Stimulated activated CD4-positive, alpha-beta T cell treated with anti-CD3 and anti-CD28 coated beads, Interleukin-12 subunit alpha, Interleukin-12 subunit beta, amount 100 ng/mL, for 4 hours (primary cell): ENCODE data around the gene LBHD2.

Source experiments
- DNase-seq: peaks from one replicate; pipeline ENCODE4 v3.0.0-alpha.2; 2020

Gene LBHD2

DNA sequence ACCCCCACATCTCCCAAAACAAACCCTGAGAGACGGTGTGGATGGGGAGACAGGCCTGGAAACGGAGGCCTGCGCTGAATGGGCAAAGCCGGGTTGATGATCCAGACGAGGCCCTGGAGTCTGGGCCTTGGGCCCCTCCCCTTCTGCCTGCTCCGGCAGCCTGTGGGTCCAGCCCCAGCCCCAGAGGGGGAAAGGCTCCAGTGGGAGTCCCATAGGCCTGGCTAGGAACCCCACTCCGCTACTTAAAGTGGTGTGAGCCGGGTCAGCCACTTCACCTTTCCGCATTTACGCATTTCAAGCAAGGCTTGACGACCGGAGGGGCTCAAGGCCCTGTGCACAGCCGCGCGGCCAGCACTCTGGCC is 38.6 kb downstream of the LBHD2 start:
- DNase-seq = no peak

DNA sequence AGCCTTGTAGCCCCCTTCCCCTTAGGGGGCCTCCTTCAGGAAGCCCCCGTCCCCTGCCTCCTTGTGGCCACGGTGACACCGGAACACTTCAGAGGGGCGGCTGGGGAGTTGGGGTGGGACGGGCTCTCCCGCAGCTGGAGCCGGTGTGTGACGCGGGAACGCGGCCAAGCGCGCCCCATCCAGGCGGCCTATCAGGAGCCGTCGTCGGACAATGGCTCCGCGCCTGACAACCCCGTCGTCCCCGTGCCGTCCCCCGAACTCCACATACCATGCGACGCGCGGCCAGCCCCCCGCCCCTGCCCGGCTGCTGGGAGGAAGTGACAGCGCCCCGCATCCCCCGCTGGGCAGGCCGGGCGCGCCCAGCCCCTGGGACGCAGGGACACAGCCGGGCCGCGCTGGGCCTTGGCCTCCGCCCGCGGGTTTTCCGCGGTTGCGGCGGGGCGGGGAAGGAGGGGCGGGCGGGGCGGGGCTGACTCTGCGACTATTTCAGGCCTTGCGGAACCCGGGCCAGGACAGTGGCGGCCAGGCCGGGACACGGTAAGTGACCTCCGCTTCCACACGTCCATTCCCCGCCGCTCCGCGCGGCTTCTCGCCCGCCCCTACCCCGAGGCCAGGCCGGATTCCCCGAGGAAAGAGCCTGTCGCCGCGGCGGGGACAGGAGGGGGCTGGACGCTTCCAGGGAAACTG is 39.1 kb downstream of the LBHD2 start, which contains the start of gene TNFAIP2:
TNFAIP2 (plus strand) TSS at position 515 of the 687 bp plus-strand sequence. CDS start 2,997 bp downstream, outside the sequence.
- no peak for DNase-seq

DNA sequence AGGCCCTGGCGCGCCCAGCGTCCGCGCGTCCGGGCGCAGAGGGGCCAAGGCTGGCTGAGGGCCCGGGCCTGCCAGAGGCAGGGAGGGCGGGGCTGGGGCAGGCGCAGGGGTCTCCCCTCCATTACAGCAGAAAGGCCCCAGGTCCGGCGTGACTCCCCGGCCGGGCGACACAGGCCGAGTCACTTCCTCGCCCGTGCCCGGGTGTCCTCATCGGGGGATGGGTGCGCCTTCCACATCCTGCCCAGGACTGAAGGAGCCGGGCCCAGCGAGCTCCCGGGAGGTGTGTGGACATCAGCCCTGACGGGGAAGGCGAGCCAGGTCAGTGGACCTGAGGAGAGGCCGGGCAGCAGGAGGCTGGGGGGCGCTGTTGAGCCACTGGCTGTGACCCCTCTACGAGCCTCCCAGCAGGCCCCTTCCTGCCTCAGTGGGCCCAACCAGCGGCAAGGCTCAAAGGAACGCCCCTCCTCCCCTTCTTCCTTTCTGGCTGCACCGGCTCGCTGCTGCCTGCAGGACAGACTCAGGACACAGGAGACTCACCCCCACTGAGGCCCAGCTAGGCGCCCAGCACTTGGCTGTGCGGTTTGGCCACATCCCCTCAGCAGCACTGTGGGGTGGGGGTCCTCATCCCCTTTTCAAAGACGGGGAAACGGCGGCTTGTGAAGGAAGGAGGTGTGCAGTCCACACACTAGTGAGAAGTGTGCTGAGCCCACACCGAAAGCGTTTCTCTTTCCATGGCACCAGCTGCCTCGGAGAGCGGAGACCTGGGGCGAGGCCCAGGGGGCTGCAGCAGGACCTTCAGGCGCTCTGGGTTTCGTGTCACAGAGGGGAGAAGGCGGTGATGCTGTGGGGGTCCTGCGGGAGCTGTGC is 39.9 kb downstream of the LBHD2 start:
- DNase-seq = no peak

DNA sequence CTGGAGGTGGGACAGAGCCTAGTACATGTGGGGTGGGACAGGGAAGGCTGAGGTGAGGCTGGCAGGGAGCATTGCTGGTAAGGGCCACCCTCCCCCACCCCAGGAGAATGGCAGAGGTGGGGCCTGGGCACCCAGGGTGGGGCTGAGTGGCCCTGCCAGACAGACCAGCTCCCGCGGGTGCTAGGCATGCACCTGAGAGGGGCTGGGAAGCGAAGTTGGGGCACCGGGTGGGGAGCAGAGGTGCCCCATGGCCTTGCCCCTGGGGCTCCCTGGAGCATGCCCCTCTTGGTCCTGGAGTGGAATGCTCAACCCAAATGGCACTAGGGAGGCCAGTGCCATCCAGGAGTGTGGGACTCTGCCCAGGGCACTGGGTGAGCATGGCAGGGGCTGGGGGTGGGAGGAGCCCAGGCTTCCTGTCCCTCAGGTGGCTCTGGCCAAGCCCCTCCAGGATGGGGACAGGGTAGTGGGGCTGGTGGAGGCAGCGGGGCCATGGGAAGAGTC is 40.5 kb downstream of the LBHD2 start:
- no peak for DNase-seq

DNA sequence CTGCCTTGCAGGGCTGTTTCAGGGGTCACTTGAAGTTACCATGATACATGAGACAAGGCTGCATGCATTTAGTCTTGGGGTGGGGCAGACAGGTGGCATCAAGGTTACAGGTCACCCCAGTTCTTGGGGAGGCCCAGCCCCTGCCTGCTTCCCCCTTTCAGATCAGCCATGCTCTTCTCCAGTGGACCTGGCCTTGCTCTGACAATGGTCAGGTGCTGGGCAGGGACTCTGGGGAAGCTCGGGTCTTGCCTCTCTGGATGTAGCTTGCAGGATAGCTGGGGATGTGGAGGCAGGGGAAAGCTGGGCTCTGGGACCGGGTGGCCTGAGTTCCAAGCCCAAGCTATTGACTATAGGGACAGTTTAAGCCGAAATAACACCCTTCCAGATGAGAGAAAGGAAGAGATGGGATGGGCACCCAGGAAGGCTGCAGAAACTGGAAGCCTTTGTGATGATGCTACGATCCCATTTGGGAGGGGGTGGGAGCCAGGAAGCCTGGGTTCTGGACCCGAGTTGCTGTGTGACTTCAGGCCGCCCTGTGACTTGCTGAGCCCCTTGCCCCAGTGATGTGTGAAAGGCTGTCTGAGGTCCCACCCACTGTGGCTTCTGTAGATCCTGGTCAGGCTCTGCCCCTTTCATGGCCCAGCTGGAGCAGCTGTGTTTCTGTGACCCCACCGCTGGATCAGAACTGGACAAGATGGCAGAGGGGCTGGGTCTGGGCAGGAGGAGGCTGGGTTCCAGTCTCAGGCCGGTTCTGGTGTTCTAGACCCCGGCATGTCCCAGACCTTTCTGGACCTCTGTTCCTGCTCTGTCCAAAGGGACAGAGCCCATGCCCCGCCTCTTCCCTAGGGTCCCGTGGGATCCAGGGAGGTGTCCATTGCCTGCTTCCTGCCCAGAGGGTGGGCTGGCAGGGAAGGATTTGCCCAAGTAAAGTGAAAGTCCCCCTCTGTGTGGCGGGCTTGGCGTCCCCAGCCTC is 41.4 kb downstream of the LBHD2 start:
- DNase-seq = no peak

DNA sequence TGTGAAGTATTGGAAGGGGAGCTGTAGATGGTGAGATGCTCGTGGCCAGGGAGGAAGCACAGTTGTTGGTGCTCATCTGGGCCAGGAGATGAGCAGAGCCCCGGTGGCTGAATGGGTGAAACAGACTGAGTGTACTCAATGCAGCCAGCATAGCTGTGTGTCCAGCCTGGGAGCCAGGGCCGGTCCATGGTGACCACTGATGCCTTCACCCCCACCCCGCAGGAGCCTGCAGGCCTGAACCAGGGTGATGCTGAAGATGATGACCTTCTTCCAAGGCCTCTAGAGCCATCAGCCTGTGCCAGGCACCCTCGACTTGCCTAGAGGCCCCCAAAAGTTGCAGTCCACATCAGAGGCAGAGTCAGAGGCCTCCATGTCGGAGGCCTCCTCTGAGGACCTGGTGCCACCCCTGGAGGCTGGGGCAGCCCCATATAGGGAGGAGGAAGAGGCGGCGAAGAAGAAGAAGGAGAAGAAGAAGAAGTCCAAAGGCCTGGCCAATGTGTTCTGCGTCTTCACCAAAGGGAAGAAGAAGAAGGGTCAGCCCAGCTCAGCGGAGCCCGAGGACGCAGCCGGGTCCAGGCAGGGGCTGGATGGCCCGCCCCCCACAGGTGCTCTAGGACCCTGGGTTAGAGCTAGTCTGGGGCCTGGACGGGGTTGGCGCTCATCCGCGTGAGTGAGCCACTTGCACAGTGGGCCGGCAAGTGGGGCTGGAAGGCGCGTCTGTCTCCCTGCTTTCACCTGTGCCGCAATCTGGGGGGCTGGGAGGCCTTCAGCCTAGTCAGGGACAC is 42.3 kb downstream of the LBHD2 start:
- no peak for DNase-seq

DNA sequence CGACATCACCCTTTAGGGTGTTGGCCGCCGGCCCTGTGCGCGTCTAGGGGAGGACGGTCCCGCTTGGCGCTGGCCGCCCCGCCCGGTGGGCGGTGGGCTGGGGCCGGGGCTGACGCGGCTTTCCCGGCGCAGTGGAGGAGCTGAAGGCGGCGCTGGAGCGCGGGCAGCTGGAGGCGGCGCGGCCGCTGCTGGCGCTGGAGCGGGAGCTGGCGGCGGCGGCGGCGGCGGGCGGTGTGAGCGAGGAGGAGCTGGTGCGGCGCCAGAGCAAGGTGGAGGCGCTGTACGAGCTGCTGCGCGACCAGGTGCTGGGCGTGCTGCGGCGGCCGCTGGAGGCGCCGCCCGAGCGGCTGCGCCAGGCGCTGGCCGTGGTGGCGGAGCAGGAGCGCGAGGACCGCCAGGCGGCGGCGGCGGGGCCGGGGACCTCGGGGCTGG is 42.9 kb downstream of the LBHD2 start:
- no peak for DNase-seq

DNA sequence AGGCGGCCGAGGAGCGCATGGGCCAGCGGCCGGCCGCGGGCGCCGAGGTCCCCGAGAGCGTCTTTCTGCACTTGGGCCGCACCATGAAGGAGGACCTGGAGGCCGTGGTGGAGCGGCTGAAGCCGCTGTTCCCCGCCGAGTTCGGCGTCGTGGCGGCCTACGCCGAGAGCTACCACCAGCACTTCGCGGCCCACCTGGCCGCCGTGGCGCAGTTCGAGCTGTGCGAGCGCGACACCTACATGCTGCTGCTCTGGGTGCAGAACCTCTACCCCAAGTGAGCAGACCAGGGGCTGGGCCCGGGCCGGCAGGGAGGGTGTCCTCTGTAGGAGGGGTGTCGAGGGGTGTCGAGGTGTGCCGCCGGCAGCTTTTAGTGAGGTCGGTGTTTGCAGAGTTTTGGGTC is 43.3 kb downstream of the LBHD2 start:
- DNase-seq = no peak

DNA sequence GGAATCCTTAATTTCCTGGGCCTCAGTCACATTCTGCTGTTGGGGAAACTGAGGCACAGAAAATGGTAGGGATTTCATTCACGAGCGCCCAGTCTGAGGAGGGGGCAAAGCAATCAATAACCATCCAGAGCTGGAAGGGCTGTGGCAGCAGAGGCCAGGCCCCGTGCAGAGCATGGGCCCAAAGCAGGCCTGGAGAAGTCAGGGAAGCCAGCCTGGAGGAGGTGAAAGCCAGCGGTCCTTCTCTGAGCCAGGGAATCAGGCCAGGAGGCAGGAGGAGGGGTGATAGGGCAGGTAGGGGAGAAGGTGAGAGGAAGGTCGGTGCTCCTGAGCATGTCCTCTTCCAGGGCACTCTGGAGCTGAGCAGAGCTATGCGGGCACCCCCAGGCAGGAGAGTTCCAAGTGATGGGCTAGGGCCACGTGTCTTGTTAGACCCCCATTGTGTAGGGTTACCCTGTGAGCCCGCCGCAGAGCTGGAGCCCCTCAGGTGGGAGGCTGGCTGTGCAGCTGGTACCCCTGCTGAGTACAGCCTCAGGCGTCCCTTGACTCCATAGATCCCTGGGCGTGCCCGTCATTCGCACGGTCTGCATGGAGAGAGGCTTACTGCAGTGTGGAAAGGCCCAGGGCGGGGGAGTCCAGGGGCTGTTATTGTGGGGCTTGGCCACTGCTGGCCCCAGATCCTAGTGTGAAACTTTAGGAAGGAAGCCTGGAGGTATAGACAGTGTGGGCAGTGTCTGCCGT is 44.0 kb downstream of the LBHD2 start:
- no peak for DNase-seq

DNA sequence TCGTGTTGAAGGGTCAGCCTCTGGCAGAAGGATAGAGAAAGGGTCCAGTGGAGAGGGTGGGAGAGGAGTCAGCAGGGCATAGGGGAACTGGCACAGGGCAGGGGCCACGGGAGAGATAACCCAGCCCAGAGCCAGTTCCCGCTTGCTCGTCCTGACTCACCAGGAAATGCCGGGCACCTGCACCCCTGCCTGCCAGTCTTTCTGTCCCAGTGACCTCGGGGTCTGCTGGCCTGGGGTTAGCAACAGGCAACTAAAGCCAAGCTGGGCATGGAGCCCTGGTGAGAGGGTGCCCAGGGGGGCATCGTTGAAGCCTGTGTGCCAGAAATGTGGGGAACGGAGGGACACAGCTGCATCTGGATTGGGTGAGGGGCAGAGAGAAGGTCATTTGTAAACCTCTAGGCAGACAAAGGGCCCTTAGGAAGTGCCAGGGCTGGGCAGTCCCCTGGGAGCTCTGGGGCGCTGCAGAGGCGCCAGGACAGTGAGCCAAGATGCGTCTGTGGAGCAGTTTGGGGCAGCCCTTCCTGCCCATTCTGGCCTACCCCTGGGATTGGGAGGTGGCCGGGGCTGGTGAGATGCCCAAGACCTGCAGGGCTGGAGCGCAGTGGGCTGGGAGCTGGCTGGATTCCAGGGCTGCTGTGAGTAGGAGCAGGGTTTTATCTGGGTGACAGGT is 44.8 kb downstream of the LBHD2 start:
- no peak for DNase-seq

DNA sequence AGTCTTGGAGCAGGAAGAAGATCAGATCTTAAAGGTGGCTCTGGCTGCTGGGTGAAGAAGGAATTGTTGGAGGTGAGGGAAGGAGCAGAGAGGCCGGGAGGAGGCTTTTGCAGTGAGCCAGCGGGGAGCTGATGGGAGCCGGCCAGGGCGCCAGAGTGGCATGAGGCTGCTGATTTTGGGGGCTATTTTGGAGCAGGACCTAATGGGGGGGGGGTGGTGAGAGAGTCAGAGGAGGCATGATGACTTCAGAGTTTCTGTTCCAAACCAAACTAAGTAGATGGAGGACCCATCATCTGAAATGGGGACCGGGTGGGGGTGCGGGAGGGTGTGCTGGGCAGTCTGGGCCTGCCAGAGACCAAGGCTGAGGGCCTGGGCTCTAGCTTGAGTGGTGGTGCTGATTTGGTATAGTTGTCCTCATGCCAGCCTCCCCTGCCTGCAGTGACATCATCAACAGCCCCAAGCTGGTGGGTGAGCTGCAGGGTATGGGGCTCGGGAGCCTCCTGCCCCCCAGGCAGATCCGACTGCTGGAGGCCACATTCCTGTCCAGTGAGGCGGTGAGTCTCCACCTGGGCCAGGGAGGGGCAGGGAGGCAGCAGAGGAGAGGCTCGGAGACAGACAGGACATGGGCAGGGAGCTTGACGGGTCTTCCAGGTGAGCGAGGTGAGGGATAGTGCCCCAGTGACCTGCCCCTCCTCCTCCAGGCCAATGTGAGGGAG is 45.4 kb downstream of the LBHD2 start:
- no peak for DNase-seq

DNA sequence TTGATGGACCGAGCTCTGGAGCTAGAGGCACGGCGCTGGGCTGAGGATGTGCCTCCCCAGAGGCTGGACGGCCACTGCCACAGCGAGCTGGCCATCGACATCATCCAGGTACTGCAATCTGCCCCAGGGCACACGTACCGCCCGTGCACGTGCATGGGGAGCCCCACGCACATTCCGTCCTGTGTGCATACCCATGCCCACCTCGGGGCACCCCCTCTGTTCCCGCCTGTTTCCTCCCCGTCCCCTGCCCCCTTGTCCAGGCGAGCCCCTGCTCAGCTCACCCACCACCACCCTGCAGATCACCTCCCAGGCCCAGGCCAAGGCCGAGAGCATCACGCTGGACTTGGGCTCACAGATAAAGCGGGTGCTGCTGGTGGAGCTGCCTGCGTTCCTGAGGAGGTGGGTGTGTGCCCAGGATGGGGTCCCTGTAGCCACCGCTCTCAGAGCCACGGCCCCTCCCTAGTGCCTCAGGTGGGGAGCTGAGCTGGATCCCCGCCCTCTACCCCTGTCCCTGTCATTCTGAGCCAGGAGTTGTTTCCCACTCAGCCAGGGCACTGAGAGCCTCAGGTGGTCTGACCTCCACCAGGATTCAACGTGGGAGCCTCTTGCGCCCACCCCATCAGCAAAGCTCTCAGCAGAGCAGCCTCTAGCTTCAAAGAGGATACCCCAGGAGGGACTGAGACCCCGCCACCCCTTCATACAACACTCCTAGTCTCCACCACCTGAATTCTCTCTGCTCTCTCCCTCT is 46.2 kb downstream of the LBHD2 start:
- DNase-seq = no peak

DNA sequence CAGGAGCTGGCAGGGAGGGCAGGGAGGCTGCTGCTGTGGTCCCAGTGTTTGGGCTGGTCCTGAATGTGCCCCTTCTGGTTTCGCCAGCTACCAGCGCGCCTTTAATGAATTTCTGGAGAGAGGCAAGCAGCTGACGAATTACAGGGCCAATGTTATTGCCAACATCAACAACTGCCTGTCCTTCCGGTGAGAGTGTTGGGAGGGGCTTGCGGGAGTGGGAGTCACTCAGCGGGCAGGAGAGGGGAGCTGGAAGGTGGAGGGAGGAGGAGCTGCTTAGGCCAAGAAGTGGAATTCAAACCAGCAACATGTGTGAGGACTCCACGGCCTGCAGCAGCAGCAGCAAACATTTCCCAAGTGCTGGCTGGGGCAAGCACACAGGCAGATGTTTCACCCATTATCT is 47.0 kb downstream of the LBHD2 start:
- DNase-seq = no peak

DNA sequence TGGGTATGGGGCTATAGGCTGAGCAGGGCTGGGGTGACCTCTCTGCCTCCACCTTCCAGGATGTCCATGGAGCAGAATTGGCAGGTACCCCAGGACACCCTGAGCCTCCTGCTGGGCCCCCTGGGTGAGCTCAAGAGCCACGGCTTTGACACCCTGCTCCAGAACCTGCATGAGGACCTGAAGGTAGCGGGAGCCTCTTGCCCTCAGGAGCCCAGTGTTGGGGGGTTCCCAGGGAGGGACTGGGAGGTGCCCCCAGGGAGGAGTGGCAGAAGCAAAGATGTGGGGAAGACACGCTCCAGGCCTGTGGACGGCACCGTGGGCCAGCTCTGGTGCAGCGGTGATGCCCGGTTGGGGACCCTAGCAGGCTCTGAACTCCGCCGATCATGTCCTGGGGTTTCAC is 47.6 kb downstream of the LBHD2 start:
- no peak for DNase-seq

DNA sequence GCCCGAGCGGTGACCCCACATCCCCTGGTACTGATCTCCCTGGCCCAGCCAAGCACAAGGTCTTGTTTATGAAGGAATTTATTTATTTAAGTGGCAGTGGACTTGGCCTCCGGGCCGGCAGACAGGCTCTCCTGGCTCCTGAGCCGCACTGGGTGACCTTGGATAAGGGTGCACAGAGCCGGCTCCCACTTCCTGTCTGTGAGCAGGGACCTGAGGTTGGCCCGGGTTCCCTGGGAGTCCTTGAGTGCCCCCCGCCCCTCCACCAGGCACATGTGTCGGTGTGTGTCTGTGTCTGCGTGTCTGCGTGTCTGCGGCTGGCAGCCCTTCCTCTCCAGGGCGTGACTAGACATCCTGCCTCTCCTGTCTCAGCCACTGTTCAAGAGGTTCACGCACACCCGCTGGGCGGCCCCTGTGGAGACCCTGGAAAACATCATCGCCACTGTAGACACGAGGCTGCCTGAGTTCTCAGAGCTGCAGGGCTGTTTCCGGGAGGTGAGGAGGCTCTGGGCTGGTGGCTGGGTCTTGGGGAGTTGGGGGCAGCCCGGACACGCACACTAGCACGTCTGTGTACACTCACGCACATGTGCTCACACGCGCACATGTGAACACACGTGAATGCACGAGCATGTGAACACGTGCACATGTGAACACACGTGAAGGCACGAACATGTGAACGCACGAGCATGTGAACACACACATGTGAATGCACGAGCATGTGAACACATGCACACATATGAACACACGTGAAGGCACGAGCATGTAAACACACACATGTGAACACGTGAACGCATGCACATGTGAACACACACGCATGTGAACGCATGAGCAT is 48.6 kb downstream of the LBHD2 start:
- no peak for DNase-seq

DNA sequence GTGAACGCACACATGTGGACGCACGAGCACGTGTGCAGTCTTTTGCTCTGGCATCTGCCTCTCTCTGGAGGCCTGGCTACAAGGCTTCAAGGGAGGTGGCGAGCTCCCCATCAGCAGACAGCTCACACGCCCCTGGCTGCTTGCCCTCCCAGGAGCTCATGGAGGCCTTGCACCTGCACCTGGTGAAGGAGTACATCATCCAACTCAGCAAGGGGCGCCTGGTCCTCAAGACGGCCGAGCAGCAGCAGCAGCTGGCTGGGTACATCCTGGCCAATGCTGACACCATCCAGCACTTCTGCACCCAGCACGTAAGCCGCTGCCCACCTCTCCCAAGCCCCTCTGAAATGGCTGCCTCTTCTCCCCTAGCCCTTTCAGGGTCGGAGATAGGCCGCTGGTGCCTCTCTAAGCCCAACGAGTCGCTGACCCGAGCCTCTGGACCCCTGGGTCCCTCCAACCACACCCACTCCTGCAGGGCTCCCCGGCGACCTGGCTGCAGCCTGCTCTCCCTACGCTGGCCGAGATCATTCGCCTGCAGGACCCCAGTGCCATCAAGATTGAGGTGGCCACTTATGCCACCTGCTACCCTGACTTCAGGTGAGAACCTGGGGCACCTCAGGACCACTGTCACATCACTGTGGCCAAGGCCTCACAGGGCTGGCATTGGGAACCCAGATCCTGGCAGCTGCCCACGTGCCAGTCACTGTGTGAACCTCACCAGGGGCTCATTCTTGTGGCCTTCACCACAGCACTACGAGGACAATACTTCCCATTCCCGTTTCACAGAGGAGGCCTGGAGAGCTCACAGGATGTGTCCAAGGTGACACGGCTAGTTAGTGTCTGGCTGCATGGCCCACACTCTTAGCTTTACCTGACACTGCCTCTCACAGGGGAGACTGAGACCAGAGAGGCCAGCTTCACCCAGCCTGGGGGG is 49.5 kb downstream of the LBHD2 start:
- DNase-seq = no peak

DNA sequence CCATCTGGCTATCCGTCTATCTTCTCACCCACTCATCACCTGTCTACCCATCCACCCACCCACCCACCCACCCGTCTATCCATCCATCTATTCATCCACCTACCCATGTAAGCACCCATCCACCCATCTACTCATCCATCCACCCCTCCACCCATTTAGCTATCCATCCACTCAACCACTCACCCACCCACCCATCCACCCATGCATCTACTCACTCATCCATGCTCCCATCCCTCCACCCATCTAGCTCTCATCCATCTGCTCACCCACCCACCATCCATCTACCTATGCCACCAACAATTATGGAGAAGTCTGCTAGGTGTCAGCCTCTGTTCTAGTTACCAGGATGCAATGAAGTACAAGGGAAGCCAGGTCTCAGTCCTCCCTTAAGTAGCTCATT is 50.4 kb downstream of the LBHD2 start:
- DNase-seq = no peak
